DND-41 (cell line): ENCODE results near the gene CDH23.
"Not testable (repeated sequence)": the region's sequence is repeated elsewhere in the genome, so short reads cannot be mapped to it uniquely, and the experiment has no call there.

Experiments
- ATAC-seq: fragments of 200-7000 bp; cut with Tn5 transposase; 3 replicates; pipeline ENCODE4 v1.9.1; 2021; ENCODE audit warnings: low read depth; ENCODE audit not compliant: insufficient read depth
- DNase-seq: peaks from one replicate; pipeline ENCODE4 v3.0.0-alpha.2; 2020
- H2AFZ ChIP-seq: 2 replicates; pipeline ENCODE4 v1.6.0; 2012; ENCODE audit warnings: low read depth, low read length
- H3K27ac ChIP-seq: 2 replicates; pipeline ENCODE4 v1.5.1; 2012; ENCODE audit warnings: low read length, inconsistent platforms
- H3K27me3 ChIP-seq: fragments of 200-600 bp; sonication (generic); 2 replicates; pipeline ENCODE4 v1.6.0; 2012; ENCODE audit warnings: low read length, mild to moderate bottlenecking, inconsistent platforms; ENCODE audit not compliant: insufficient read depth, poor library complexity
- H3K36me3 ChIP-seq: 2 replicates; pipeline ENCODE4 v1.5.1; 2012; ENCODE audit warnings: low read length, inconsistent platforms; ENCODE audit not compliant: insufficient read depth
- H3K4me1 ChIP-seq: 2 replicates; pipeline ENCODE4 v1.5.1; 2012; ENCODE audit warnings: mild to moderate bottlenecking, low read length; ENCODE audit not compliant: insufficient read depth
- H3K4me2 ChIP-seq: 2 replicates; pipeline ENCODE4 v1.6.0; 2012; ENCODE audit warnings: mild to moderate bottlenecking, moderate library complexity, low read length, inconsistent platforms; ENCODE audit not compliant: insufficient read depth
- H3K4me3 ChIP-seq, 2 experiments: fragments of 200-600 bp in 1 of 2; shearing (Covaris generic) in 1 of 2; 2 replicates each; pipeline ENCODE4 v1.5.1; 2012 to 2016; ENCODE audit warnings: inconsistent platforms in 2 of 2, low read length in 2 of 2, mild to moderate bottlenecking in 2 of 2, low read depth in 1 of 2, moderate library complexity in 1 of 2
- H3K79me2 ChIP-seq: 2 replicates; pipeline ENCODE4 v1.6.0; 2012; ENCODE audit warnings: low read length, inconsistent platforms; ENCODE audit not compliant: insufficient read depth
- H3K9ac ChIP-seq: 2 replicates; pipeline ENCODE4 v1.6.0; 2012; ENCODE audit warnings: low read depth, mild to moderate bottlenecking, inconsistent platforms, low read length, moderate library complexity
- H3K9me3 ChIP-seq: 2 replicates; pipeline ENCODE4 v1.5.1; 2012; ENCODE audit warnings: low read length, moderate library complexity, mild to moderate bottlenecking, inconsistent platforms; ENCODE audit not compliant: insufficient read depth, severe bottlenecking
- H4K20me1 ChIP-seq: 2 replicates; pipeline ENCODE4 v1.6.0; 2012; ENCODE audit warnings: low read length; ENCODE audit not compliant: insufficient read depth
- CTCF ChIP-seq: IDR thresholded peaks from 2 replicates; pipeline ENCODE4 v1.5.1; 2012; ENCODE audit warnings: borderline replicate concordance, low read length, moderate library complexity, mild to moderate bottlenecking; ENCODE audit not compliant: poor library complexity, severe bottlenecking; ENCODE audit errors: extremely low read depth
- EZH2 ChIP-seq: IDR thresholded peaks from 3 replicates; pipeline ENCODE4 v1.6.1; 2012; ENCODE audit warnings: borderline replicate concordance, low read depth, mild to moderate bottlenecking, moderate library complexity, low read length, inconsistent platforms; ENCODE audit not compliant: severe bottlenecking

The CDH23 gene

DNA sequence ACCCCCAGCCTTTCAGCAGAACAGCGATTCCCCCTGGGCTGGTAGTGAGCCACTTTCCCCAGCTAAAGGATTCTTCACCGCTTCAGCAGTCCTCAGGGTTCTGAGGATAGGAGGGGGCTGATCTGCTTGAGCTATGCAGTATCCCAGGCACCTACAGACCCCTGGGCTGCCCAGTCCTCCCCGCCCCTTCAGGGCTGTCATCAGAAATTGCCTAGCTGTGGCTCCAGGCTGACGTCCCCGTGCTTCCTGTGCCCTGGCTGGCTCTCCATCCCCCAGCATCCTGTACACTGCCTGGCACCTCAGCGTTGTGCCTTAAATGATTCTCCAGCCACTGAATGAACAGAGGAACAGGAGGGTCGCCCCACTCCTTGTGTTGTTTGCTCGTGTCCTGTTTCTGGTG is 38.4 kb upstream of the CDH23 start:
- H3K36me3 ChIP-seq: peaks cover 46% of the 10 kb centered on the region
- no peaks in the 10 kb centered on the region for H3K79me2 ChIP-seq
- H3K9ac ChIP-seq: no peak overlapping the region
- no peak overlapping the region for H3K27ac ChIP-seq
- H3K4me2 ChIP-seq: no peak overlapping the region
- no peaks in the 10 kb centered on the region for H3K27me3 ChIP-seq
- H3K4me3 ChIP-seq: no peak overlapping the region
- H3K9me3 ChIP-seq: no peaks in the 10 kb centered on the region
- H2AFZ ChIP-seq: no peak overlapping the region
- TF ChIP-seq EZH2 (no peak), CTCF (no peak)
- ATAC-seq (no peak), DNase-seq (no peak)
- H3K4me1 ChIP-seq: no peaks in the 10 kb centered on the region
- no peaks in the 10 kb centered on the region for H4K20me1 ChIP-seq

DNA sequence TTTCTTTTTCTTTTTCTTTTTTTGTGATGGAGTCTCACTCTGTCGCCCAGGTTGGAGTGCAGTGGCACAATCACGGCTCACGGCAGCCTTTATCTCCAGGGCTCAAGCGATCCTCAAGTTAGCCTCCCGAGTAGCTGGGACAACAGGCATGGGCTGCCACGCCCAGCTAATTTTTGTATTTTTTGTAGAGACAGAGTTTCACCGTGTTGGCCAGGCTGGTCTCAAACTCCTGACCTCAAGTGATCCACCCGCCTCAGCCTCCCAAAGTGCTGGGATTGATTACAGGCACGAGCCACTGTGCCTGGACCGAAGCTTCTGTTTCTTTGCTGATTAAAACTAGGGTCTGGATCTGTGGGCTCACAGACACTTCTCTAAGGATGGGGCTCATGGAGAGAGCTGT is 37.8 kb upstream of the CDH23 start:
- H3K4me1 ChIP-seq, ATAC-seq, H3K9ac ChIP-seq, H3K9me3 ChIP-seq, H3K27ac ChIP-seq, H4K20me1 ChIP-seq, H3K4me3 ChIP-seq, H3K4me2 ChIP-seq, DNase-seq, H3K27me3 ChIP-seq, H2AFZ ChIP-seq, H3K79me2 ChIP-seq: not testable (repeated sequence)
- H3K36me3 ChIP-seq: peaks cover 46% of the 10 kb centered on the region

DNA sequence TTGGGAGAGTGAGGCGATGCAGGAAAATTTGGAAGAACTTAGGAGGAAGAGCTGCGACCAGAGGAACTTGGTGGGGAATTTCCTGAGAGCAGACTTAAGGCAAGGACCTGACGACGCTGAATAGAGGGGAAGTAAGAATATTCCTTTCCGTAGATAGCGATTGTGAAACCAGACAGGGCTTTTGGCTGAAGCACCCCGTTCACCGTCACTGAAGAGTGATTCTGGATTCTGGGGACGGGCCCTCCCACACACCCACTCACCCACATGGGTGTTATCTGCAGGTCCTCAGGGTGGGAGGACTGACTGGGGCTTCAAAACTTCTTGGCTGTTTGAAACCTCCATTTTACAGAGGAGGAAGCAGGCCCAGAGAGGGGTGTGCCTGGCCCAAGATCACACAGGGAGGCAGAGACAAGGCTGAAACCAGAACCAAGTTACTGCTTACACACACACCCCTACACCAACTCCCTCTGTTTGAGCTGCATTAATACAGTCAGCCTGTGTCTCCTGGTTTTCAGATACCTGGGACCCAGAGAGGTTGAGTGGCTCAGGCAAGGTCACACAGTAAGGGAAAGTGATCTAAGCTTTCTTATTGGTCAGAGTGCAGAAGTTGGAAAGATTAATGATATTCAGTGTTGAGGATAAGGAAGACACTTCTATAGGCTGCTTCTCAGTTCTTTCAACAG is 37.2 kb upstream of the CDH23 start:
- H4K20me1 ChIP-seq: no peaks in the 10 kb centered on the region
- TF ChIP-seq EZH2: no peak
- TF ChIP-seq CTCF: no peak
- H3K27ac ChIP-seq: no peak overlapping the region
- H3K9me3 ChIP-seq: no peaks in the 10 kb centered on the region
- no peak overlapping the region for H3K4me3 ChIP-seq
- ATAC-seq (no peak), DNase-seq (no peak)
- H3K27me3 ChIP-seq: no peaks in the 10 kb centered on the region
- H3K36me3 ChIP-seq: peaks cover 46% of the 10 kb centered on the region
- no peak overlapping the region for H2AFZ ChIP-seq
- no peaks in the 10 kb centered on the region for H3K4me1 ChIP-seq
- H3K4me2 ChIP-seq: no peak overlapping the region
- H3K79me2 ChIP-seq: no peaks in the 10 kb centered on the region
- H3K9ac ChIP-seq: no peak overlapping the region

GRCh38 chr10:71360735-71361134 is 36.0 kb upstream of the CDH23 start:
- no peak overlapping the region for H3K27ac ChIP-seq
- peaks cover 39% of the 10 kb centered on the region for H3K36me3 ChIP-seq
- no peaks in the 10 kb centered on the region for H3K9me3 ChIP-seq
- H2AFZ ChIP-seq: no peak overlapping the region
- no peaks in the 10 kb centered on the region for H3K27me3 ChIP-seq
- no peak for ATAC-seq
- H3K4me2 ChIP-seq: no peak overlapping the region
- no peak overlapping the region for H3K9ac ChIP-seq
- no peak for TF ChIP-seq CTCF
- TF ChIP-seq EZH2: no peak
- no peaks in the 10 kb centered on the region for H4K20me1 ChIP-seq
- H3K4me1 ChIP-seq: no peaks in the 10 kb centered on the region
- H3K79me2 ChIP-seq: no peaks in the 10 kb centered on the region
- DNase-seq: no peak
- H3K4me3 ChIP-seq: no peak overlapping the region
